GM21515 (cell line): ENCODE results near the gene GPR68.
"Not testable (repeated sequence)": the region's sequence is repeated elsewhere in the genome, so short reads cannot be mapped to it uniquely, and the experiment has no call there.

ENCODE experiments used
- ATAC-seq: cut with Tn5 transposase; IDR thresholded peaks from one replicate; pipeline ENCODE4 v1.9.1; 2021; ENCODE audit not compliant: unreplicated experiment

GPR68 gene

GRCh38 chr14:91229743-91230200, 14.7 kb downstream of the GPR68 start:
- peak; percentile 66 for ATAC-seq

GRCh38 chr14:91229005-91229382, 15.5 kb downstream of the GPR68 start:
- peak; percentile 1 for ATAC-seq

GRCh38 chr14:91228112-91229004, 16.1 kb downstream of the GPR68 start:
- peak; percentile 74 for ATAC-seq

GRCh38 chr14:91227183-91227628, 17.3 kb downstream of the GPR68 start:
- no peak for ATAC-seq

- not testable (repeated sequence) for ATAC-seq
These were observed 18.1 kb downstream of the GPR68 start for GRCh38 chr14:91226360-91226759.

- ATAC-seq, result no peak
These were observed 19.5 kb downstream of the GPR68 start for GRCh38 chr14:91225025-91225424.

- no peak for ATAC-seq
These were observed 21.3 kb downstream of the GPR68 start for GRCh38 chr14:91223028-91223783.

- ATAC-seq, result no peak
These were observed 23.2 kb downstream of the GPR68 start for GRCh38 chr14:91221270-91221669.

- no peak for ATAC-seq
These were observed 23.9 kb downstream of the GPR68 start for GRCh38 chr14:91220581-91221000.

GRCh38 chr14:91219517-91220389, 24.8 kb downstream of the GPR68 start:
- ATAC-seq, result no peak

GRCh38 chr14:91218014-91218413, 26.5 kb downstream of the GPR68 start:
- no peak for ATAC-seq

- ATAC-seq, result no peak
These were observed 27.7 kb downstream of the GPR68 start for GRCh38 chr14:91216731-91217226.

GRCh38 chr14:91215381-91215780, 29.1 kb downstream of the GPR68 start:
- no peak for ATAC-seq

- no peak for ATAC-seq
These were observed 30.2 kb downstream of the GPR68 start for GRCh38 chr14:91214306-91214705.

- ATAC-seq, result no peak
These were observed 33.5 kb downstream of the GPR68 start for GRCh38 chr14:91211017-91211416.

- no peak for ATAC-seq
These were observed 37.5 kb downstream of the GPR68 start for GRCh38 chr14:91207008-91207407.

GRCh38 chr14:91205459-91205858, 39.0 kb downstream of the GPR68 start:
- no peak for ATAC-seq

- no peak for ATAC-seq
These were observed 39.8 kb downstream of the GPR68 start for GRCh38 chr14:91204657-91205056.

GRCh38 chr14:91202234-91202974, 42.1 kb downstream of the GPR68 start:
- no peak for ATAC-seq

- not testable (repeated sequence) for ATAC-seq
These were observed 43.7 kb downstream of the GPR68 start for GRCh38 chr14:91200802-91201201.
